HG02840 (cell line): ENCODE measurements around the gene P2RX7.

Experiments
- ATAC-seq: cut with Tn5 transposase; IDR thresholded peaks from one replicate; pipeline ENCODE4 v1.9.1; 2021; ENCODE audit warnings: mild to moderate bottlenecking, moderate library complexity, moderate number of reproducible peaks; ENCODE audit not compliant: unreplicated experiment, low FRiP score

Gene P2RX7

GRCh38 chr12:121132601-121133481 is at the start of gene P2RX7:
TSS of gene P2RX7 (plus strand) at chr12:121132876. CDS start at chr12:121132971, 95 bp downstream.
- ATAC-seq = no peak

GRCh38 chr12:121084229-121084628 is 48.4 kb upstream of the P2RX7 start:
- ATAC-seq = no peak

GRCh38 chr12:121085069-121085468 is 47.6 kb upstream of the P2RX7 start:
- no peak for ATAC-seq

DNA sequence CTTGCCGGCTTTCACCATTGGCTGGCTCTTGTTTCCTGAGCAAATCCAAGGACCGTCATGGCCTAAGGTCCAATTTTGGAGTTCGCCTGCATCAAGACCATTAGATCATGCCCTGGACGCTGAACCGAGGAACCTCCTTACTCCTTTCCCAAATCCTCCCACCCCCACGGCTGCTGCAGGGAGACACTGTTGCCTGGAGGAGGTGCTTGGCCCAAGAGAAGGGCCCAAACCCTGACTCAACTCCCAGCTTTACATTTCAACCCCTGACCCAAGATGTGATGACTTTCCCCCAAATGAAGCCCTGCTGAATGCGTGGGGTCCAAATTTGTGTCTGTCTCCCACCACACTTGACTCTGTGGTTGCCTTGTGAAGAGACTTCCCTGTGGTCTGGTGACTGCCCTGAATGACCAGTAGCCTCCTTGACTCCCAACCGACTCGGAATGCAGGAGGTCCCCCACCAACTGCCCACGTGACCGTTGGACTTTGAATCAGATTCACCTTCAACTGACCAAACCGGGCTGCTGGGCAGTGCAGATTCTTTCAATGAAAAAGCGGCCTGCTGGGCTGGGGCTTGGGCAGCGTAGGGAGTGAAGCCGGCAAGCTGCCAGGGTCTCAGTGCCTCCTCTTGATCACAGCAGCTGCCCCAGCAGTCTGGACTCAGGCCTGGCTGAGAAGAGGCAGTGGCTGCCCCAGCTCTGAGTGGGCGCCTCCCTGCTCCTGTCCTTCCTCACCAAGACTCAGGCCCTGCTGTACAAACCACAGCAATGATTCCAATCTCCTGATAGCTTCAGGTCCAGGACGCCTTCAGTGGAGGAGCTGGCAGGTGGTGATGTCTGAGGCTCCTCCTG is 46.9 kb upstream of the P2RX7 start:
- no peak for ATAC-seq

- no peak for ATAC-seq
Observed at GRCh38 chr12:121086781-121087295, 45.8 kb upstream of the P2RX7 start.

GRCh38 chr12:121087467-121088194 is 45.0 kb upstream of the P2RX7 start:
- ATAC-seq = no peak

DNA sequence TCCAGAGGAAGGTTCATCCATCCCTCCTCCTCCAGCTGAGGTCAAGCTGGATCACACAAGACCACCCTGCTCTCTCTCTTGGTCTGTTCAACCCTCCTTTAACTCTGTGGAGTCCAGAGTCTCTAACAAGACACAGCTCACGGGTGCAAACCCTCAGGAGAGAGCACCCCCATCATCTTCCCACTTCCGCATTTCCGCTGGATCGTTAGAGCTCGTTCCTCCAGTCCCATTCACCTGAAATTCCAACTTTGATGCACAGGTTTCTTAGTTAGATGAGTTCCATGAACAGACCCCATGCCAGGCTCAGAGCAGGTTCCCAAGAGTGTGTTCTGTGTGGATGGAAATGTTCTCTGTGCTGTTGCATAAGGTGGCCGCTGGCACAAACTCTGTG is 44.5 kb upstream of the P2RX7 start:
- ATAC-seq = no peak

- ATAC-seq = no peak
Observed at GRCh38 chr12:121089031-121089812, 43.5 kb upstream of the P2RX7 start.

DNA sequence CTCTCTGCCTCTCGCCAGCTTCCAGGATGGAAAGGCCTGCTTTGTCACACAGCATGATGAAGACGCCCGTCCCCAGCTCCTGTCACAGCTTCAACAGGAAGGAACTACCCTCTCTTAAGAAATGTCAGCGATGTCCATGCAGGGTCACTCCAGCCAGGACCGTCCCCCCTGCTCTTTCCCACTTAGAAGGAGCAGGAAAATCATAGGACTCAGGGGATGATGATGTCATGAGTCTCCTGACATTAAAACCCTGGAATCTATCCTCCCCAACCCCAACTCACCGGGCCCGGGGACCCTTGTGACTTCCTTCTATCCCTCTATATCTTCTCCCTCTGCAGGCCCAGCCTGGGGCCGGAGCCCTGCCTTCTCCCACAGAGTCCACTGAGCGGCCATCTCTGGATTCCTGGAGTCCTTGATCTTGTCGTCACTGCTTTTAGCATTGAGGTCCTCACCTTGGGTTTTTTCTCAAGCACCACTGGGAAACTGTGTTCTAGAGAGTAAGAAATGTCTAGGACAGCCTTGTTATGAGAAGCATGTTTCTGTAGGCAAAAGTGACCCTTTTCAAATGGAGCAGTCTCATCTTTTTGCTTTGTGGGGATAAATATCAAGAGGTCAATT is 42.8 kb upstream of the P2RX7 start:
- no peak for ATAC-seq

- no peak for ATAC-seq
Observed at GRCh38 chr12:121090586-121091514, 41.8 kb upstream of the P2RX7 start.

DNA sequence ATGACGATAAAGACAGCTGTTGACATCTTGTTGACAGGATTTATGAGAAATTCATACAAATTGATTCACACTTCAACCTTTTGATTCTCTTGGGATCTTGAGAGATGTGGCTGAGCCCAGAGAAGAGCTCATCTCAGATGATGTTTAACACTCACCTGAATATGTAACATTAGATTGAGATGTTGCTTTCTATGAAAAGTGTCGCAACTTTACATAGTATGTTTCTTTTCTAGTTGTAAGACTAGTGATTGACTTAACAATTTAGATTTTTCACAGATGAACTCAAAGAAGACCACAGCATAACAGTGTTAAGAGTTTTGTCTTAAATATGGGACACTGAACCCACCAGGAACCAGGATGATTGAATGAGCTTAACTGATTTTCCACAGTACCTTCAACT is 40.6 kb upstream of the P2RX7 start:
- no peak for ATAC-seq

DNA sequence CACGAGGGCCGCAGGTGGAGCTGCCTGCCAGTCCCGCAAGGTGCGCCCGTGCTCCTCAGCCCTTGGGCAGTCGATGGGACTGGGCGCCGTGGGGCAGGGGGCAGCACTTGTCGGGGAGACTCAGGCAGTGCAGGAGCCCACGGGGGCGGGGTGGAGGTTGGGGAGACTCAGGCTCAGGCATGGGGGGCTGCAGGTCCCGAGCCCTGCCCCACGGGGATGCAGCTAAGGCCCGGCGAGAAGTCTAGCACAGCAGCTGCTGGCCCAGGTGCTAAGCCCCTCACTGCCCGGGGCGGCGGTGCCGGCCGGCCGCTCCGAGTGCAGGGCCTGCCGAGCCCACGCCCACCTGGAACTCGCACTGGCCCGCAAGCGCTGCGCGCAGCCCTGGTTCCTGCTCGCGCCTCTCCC is 39.2 kb upstream of the P2RX7 start:
- no peak for ATAC-seq

DNA sequence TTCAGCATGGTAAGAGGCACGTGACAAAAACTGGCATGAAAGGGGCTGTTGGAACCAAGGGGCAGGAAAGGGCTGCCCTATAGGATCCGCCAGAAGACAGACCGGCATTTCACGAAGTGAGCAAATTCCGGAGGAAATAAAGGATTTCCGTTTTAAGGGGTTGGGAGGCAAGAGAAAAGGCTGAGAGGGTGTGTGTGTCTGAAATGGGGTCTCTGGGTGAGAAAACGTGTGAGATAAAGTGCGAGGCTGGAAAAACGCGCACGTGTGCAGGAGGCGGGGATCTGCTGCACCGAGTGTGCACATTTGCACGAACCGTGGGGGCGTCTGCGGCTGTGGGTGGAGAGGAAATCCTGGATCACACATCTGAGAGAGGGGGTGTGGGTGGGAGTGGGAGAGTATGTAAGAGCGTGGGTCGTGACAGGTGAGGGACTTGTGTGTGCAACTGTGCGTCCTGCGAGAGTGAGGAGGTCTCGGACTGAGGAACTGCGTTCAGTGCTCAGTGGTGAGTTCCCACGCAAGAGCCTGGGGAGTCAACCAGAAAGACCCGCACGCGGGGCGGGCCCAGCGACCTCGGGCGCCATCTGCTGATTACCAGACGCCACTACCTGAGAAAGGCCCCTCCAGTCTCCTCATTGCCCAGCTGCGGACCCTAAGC is 37.0 kb upstream of the P2RX7 start:
- no peak for ATAC-seq

DNA sequence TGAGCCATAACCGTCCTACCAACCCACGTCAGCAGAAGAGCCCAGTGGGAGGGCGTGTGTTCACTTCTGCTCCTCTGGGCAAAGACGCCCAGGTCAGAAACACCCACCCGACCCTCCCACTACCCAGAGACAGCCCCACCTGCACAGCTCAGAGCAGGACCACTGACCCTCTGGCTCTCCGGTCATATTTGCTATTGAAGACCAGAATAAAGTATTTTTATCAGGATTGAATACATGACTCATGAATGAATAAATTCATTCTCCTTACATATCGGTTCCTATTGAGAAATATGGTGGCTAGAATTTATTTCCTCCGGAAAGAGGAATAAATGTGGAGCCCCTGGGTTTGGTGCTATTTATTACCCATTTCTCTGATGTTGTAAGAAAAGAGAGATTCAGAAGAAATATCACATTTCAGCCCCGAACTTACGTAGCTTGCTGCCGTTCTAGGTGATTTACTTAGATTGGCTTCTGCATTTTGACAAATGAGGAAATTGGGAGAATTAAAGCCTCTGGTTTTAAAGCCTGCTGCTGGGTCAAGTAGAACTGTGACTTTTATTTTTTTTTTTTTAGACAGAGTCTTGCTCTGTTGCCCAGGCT is 36.4 kb upstream of the P2RX7 start:
- ATAC-seq = no peak

- no peak for ATAC-seq
Observed at GRCh38 chr12:121099779-121100178, 32.9 kb upstream of the P2RX7 start.

DNA sequence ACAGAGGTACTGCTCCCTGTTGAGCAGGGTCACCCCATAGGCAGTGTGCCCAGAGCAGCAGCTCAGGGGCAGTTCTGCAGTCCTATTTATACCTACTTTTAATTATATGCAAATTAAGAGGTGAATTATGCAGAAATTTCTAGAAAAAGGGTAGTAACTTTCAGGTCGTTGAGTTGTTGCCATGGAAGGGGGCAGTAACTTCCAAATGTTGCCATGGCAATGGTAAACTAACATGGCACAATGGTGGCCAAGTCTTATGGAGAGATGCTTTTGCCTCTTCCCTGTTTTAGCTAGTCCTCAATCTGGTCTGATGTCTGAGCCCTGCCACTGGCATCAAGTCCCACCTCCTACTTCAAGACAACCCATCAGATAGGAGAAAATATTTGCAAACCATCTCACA is 30.4 kb upstream of the P2RX7 start:
- ATAC-seq = no peak

- ATAC-seq = no peak
Observed at GRCh38 chr12:121107681-121108080, 25.0 kb upstream of the P2RX7 start.
